NB4 (cell line): ENCODE results near the gene C15orf61.

Source experiments
- POLR2A ChIP-seq: IDR thresholded peaks from 2 replicates; pipeline ENCODE4 v1.6.1; 2011; ENCODE audit warnings: mild to moderate bottlenecking; ENCODE audit not compliant: insufficient read length; ENCODE audit errors: extremely low read depth
- TF ChIP-seq, protein P1 (sequence below): IDR thresholded peaks from one replicate; pipeline ENCODE4 v1.5.1; 2012; ENCODE audit warnings: low read depth, low read length

DNA sequence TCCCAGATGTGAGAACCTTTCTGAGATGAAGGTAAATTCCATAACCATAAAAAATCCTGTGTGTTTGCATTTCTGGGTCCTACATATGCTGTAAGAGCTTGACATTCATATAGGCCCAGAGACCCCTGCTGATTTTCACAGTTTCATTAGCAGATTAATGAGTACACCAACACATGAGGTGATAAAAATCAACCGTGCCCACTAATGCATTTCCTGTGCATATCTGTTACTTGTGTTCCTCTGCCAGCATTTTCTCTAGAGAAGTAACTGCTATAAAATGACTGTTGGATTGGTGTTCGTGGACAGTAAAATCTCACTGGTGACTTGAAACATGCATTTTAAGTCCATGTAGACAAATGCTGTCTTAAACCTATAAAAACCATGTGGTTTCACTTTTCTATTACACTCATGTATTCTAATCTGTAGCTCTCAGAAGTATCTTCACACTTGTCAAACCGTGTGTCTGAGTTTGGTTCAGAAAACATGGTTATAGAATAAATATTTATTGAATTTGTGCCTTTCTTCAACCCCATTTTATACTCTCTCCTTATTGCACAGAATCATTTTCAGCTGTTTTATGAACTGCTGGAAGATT lies 36.1 kb downstream of the C15orf61 start:
- no peak for TF ChIP-seq POLR2A
- TF ChIP-seq, protein P1, sequence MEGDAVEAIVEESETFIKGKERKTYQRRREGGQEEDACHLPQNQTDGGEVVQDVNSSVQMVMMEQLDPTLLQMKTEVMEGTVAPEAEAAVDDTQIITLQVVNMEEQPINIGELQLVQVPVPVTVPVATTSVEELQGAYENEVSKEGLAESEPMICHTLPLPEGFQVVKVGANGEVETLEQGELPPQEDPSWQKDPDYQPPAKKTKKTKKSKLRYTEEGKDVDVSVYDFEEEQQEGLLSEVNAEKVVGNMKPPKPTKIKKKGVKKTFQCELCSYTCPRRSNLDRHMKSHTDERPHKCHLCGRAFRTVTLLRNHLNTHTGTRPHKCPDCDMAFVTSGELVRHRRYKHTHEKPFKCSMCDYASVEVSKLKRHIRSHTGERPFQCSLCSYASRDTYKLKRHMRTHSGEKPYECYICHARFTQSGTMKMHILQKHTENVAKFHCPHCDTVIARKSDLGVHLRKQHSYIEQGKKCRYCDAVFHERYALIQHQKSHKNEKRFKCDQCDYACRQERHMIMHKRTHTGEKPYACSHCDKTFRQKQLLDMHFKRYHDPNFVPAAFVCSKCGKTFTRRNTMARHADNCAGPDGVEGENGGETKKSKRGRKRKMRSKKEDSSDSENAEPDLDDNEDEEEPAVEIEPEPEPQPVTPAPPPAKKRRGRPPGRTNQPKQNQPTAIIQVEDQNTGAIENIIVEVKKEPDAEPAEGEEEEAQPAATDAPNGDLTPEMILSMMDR: no peak
